ENCODE measurements around the gene SERF1A.
"Not testable (repeated sequence)": the region's sequence is repeated elsewhere in the genome, so short reads cannot be mapped to it uniquely, and the experiment has no call there.

SERF1A gene

DNA sequence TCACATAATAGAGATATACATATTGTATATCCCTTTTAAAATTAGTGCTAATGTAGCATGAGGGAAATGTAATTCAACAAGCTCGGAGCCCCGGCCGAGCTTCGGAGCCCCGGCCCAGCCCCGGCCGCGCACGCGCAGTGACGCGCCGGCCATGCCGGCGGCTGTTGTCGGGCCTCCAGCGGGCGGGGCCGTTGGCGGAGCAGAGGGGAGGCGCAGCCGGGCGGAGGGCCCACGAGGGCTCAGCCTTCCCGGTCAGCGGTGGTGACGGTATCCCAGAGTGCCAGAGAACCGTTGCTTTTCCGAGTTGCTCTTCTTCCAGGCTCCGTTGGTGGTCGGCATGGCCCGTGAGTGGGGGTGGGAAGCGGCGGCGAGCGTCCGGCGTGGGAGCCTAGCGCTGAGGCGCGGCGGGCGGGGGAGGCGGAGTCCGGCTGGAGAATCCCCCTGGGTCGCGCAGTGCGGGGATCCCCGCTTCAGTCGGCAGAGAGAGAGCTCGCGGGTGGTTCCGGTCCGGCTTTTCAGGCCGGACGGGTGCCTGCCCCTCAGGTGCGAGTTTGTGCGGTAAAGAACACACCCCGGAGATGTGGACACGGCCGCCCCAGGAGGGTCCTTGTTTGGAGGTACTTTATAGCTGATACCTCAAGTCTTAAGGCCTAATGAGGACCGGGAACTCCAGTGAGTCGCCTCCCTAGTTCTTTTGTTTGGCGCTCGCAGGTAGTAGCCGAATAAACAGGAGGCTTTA is at the start of gene SERF1A:
TSS of gene SERF1A (plus strand) at position 137 of the 739 bp plus-strand sequence. CDS start at position 338, 201 bp downstream.
- not testable (repeated sequence) for H3K4me3 ChIP-seq (ENCODE audit: low read depth, low read length)

DNA sequence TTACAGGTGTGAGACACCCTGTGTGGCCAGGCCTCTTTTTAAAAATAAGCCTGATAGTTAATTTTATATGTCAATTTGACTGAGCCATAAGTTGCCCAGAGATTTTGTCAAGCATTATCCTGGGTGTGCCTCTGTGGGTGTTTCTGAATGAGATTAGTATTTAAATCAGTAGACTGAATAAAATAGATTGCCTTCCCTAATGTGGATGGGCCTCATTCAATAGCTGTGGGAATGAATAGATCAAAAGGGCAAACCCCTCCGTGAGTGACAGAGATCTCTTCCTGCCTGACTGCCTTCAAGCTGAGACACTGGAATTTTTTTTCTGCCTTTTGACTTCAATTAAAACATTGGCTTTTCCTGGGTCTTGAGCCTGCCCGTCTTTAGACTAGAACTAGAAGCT is 33.7 kb upstream of the SERF1A start:
- H3K4me3 ChIP-seq (ENCODE audit: low read depth, low read length), result not testable (repeated sequence)

DNA sequence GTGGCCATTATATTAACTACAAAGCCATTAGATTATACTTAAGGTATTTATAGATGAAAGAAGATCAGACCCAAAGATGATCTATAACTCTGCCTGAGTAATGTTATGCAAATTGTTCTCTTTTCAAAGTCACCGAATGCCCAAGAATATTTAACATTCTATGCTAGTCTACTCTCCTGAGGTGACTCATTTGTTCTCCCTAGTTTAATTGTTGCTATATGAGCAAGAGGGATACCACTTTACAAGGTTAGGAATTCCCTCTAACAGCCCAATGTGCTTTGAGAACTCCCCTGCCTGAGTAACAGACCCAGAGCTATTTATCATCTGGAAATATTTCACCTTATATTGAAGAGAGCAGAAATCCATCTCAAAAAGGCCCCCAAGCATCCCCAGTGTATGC is 29.8 kb upstream of the SERF1A start:
- not testable (repeated sequence) for H3K4me3 ChIP-seq (ENCODE audit: low read depth, low read length)

DNA sequence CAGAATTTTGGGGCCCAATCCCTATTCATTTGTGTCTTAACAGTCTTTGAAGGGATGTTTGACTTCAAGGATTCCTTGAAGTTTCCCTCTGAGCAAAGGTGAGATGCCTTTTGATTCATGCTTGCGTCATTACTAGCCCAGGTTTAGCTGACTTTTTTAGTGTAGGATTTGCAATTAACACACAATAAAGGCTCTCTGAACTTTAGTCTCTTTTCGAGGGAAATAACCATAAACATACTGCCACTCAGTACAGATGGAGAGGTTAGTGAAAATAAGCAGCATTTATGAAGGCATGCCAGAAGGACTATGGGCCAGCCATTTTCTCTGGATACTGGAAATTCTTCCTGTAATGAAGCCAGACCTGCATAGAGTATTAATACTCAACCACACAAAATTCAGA is 4.4 kb upstream of the SERF1A start:
- not testable (repeated sequence) for H3K4me3 ChIP-seq (ENCODE audit: low read depth, low read length)

DNA sequence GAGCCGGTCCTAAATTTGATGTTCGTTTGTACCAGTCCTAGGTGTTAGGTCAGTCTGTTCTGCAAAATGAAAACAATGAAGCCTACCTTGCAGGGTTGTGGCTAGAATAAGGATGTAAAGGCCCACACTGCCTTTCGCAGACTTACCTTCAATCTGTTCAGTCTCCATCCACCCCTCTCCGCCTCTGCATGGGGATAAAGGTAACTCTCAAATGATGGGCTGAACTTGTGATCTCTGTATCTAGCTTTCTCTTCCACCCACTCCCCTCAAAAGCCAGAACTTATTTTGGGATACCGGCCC is 753 bp downstream of the SERF1A start:
- H3K4me3 ChIP-seq (ENCODE audit: low read depth, low read length), result not testable (repeated sequence)

DNA sequence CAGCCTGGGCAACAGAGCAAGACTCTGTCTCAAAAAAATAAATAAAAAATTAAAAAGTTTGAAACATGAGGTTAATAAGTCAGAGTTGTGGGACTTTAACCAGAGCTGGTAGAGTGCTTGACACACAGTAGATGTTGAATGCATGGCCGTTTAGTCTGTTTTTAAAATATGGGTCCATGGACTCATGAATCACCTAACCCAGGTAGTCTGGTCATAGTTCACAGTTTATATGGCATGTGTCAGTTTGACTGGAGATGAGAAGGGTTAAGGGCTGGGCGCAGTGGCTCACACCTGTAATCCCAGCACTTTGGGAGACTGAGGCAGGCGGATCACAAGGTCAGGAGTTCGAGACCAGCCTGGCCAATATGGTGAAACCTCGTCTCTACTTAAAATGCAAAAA is 6.2 kb downstream of the SERF1A start:
- H3K4me3 ChIP-seq (ENCODE audit: low read depth, low read length), result not testable (repeated sequence)

DNA sequence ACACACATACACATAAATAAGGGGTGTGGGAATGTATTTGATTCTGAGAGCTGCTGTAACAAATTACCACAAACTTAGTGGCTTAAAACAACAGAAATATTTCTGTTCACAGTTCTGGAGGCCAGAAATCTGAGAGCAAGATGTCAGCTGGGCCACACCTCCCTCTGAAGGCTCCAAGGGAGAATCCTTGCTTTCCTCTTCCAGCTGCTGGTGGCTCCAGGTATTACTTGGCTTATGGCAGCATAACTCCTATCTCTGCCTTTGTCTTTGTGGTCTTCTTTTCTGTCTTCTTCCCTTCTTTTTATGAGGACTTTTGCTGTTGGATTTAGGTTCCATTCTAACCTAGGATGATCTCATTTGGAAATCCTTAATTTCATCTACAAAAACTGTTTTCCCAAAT is 16.4 kb downstream of the SERF1A start:
- H3K4me3 ChIP-seq (ENCODE audit: low read depth, low read length), result not testable (repeated sequence)

DNA sequence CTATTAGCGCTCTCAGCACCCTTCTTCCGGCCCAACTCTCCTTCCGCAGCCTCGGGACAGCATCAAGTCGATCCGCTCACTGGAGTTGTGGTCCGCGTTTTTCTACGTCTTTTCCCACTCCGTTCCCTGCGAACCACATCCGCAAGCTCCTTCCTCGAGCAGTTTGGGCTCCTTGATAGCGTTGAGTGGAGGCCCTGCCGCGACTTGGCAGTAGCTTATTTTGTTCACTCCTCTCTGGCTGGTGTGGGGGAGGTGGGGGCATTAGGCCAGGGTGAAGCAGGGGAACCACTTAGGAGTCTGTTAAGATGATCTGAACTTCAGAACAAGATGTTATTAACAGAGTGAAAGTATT is 24.7 kb downstream of the SERF1A start:
- H3K4me3 ChIP-seq (ENCODE audit: low read depth, low read length), result not testable (repeated sequence)

DNA sequence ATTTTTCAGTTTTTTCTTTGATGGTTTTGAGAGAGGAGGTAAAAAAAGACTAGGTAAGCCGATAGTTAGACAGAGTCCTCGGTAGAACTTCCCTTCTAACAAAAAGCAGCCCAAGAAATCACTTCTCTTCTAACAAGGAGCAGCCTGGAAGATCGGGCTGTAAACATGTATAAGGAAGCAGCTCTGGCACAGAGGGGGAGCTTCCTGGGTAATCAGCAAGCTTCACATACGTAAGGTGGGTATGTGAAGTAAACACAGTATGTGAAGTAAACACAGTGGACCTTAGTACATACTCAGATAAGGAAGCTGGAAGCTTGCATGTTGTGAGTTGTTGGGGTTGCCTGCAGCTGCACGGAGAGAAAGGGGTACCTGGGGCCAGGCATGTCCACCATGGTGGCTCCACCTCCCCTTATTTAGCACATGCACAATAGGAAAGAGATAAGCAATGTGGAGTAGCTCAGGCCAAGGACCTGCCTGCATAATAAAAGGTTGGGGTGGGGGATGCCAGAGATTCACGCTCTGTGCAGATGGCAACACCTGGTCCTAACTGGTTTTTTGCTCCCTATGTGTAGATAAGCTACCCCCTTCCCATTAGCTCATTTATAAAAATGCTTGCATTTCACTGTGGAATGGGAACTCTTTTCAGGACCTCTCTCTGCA is 31.4 kb downstream of the SERF1A start:
- not testable (repeated sequence) for H3K4me3 ChIP-seq (ENCODE audit: low read depth, low read length)

DNA sequence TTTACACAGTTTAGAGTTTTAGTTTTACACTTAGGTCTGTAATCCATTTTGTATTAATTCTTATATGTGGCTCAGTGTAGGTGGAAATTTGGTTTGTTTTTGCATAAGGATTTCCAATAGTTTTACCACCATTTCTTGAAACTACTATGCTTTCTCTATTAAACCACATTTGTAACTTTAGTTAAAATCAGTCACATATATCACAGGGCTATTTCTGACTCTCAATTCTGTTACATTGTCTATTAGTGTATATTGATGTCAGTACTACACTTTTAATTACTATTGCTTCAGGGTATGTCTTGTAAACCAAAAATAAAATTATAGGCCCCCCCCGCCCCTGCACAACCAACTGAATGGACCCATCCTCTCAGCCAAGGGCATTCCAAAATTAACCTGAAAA is 32.1 kb downstream of the SERF1A start:
- not testable (repeated sequence) for H3K4me3 ChIP-seq (ENCODE audit: low read depth, low read length)

DNA sequence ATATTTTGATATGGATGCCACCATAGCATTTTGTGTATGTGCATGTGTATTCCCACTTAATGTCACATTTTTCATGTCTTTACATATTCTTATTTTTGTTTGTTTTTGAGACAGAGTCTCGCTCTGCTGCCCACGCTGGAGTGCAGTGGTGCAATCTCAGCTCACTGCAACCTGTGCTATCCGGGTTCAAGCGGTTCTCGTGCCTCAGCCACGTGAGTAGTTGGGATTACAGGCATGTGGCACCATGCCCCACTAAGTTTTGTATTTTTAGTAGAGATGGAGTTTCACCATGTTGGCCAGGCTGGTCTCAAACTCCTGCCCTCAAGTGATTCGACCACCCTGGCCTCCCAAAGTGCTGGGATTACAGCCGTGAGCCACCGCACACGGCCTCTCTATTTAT is 52.6 kb downstream of the SERF1A start:
- H3K4me3 ChIP-seq (ENCODE audit: low read depth, low read length), result not testable (repeated sequence)
